Coronary artery (tissue), 2 donors: Measurements from ENCODE around the gene RTBDN.
A peak's percentile ranks its signal among the peaks of the same experiment; 100 is the strongest.
"Not testable (repeated sequence)": the region's sequence is repeated elsewhere in the genome, so short reads cannot be mapped to it uniquely, and the experiment has no call there.

Experiments used
- DNase-seq: peaks from one replicate; pipeline ENCODE4 v3.0.0-alpha.2; 2017; ENCODE audit warnings: low spot score
- H3K27ac ChIP-seq, 2 donors: fragments of 200-600 bp; sonication (generic); one replicate each; pipeline ENCODE4 v1.5.1; 2016 to 2019
- H3K4me3 ChIP-seq: fragments of 200-600 bp; sonication (generic); 2 replicates; pipeline ENCODE4 v1.5.1; 2016; ENCODE audit warnings: mild to moderate bottlenecking, moderate library complexity
- CTCF ChIP-seq: fragments of 200-600 bp; sonication (generic); IDR thresholded peaks from one replicate; pipeline ENCODE4 v1.5.1; 2019; ENCODE audit warnings: antibody characterized with exemption

Gene RTBDN

DNA sequence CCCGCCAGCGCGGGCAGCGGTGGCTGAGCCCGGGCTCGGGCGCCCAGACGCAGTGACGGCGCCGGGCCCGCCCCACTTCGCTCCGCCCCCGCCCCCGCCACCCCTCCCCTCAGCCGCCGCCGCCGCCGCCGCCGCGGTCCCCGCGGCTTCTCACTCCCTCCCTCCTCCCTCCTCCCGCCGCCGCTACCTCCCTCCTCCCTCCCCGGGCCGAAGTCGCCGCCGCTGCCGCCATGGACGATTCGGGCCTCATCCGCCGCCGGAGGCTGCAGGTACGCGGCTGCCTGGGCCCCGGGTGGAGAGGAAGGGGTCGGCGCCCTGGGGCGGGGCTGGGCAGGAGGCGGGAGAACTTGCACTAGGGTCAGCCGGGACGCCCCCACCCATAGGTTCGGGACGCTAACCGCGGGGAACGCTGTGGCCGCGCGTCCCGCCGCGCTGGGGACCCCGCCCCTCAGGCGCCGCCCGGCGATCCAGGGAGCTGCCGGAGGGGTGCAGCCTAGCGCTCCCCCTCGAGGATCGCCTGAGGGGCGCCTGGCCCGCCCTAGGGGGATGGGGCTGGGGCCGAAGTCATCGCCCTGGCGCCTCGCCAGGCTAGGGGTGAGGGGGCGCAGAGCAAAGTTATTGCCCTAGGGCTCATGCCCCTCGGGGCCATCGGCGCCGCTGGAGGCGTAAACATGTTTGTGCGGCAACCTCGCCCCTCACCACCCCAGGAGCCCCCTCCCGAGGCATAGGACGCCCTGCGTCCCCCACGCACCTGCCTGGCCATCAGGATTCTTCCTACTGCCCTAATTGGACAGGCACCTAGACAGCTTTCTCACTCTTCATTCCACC, 427 bp downstream of the RTBDN start:
- TF ChIP-seq CTCF = no peak
- Histone ChIP-seq H3K27ac (no peak overlapping the region), H3K4me3 (peak overlapping the region; percentile 65)
- DNase-seq = no peak

DNA sequence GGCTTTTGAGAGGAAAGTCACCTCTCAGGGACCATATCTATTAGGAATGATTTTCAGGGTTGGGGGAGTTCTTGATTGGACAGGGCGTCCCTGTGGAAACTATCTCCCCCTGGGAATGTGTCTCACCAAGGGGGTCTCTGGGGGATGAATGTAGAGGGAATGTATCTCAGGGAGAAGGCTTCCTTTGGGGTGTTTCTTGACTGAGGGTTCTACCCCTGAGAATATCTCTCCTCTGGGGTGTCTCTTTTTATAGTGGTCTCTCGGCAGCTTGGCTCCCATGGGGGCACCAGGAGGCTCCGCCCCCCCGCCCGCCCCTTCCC, 1.0 kb downstream of the RTBDN start:
- Histone ChIP-seq H3K4me3 (peak overlapping the region; percentile 65), H3K27ac (no peak overlapping the region)
- TF ChIP-seq CTCF = no peak
- DNase-seq = no peak

GRCh38 chr19:12828494-12828893, 5.9 kb downstream of the RTBDN start:
- no peak for TF ChIP-seq CTCF
- Histone ChIP-seq H3K27ac (no peak overlapping the region), H3K4me3 (no peak overlapping the region)
- DNase-seq = no peak

DNA sequence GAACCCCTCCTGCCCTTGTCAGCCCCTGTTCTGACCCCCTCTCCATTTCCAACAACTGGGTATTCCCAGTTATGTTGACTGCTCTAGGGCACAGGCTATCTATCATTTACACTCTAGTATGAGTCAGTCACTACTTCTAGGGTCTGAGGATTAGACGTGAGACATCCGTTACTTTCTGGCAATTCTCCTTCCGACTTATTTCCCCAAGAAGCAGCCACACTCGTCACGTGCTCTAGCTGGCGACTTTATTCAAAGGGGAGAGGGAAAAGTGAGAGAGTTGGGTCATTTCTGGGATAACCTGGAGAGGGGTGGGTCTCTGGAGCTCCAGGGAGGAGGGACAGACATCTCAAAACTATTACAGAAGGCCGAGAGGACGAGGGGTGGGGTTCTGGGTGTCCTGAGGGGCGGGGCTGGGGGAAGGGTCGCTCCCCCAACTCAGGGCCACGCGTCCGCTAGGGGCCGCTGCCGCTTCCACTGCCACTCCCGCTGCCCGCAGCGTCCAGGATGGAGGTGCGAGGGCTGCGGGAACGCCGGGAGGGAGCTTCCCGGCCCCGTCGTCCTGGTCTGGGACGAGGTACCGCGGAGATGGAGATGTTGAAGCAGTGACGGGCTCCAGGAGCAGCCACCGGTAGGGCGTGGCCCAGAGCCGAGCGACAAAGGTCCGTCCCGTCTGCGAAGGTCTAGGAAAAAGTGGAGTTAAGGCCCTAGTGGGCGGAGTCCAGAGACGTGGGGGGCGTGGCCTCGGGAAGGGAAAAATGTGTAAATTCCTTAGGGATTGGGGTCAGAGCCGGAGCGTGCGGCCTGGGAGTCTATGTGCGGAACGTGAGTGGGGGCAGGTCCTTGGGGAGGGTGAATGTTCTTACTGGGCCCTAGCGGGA, 8.9 kb downstream of the RTBDN start:
- H3K4me3 ChIP-seq = no peak overlapping the region
- no peak for DNase-seq
- no peak for TF ChIP-seq CTCF
- H3K27ac ChIP-seq = no peak overlapping the region

GRCh38 chr19:12821761-12822160, 12.6 kb downstream of the RTBDN start:
- TF ChIP-seq CTCF = no peak
- Histone ChIP-seq H3K4me3 (no peak overlapping the region), H3K27ac (no peak overlapping the region)
- no peak for DNase-seq

DNA sequence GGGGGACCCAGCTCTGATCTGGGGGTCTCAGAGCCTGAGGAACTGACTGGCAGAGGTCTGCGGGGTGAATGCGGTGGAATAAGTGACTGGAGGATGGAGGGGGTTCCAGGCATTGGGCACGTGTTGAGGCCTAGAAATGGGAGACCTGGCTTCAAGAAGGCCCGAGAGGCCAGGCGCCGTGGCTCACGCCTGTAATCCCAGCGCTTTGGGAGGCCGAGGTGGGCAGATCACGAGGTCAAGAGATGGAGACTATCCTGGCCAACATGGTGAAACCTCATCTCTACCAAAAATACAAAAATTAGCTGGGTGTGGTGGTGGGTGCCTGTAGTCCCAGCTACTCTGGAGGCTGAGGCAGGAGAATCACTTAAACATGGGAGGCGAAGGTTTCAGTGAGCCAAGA, 16.6 kb downstream of the RTBDN start:
- not testable (repeated sequence) for DNase-seq, H3K27ac ChIP-seq, H3K4me3 ChIP-seq

- DNase-seq, H3K27ac ChIP-seq, H3K4me3 ChIP-seq: not testable (repeated sequence)
These were observed 17.2 kb downstream of the RTBDN start for GRCh38 chr19:12817188-12817587.

DNA sequence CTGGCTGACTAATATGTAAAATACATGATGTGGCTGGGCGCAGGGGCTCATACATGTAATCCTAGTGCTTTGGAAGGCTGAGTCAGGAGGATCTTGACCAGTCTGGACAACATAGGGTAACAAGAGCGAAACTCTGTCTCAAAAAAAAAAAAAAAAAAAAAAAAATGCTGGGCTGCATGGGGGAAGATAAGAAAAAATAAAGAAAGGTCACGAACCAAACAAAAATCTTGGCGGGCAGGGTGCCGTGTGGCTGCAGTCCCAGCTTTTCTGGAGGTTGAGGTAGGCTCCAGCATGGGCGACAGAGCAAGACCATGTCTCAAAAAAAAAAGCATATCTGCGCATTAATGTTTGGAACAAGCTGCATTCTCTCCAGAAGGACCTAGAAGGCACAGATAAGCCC, 19.3 kb downstream of the RTBDN start:
- no peak for DNase-seq
- TF ChIP-seq CTCF = no peak
- Histone ChIP-seq H3K27ac (no peak overlapping the region), H3K4me3 (no peak overlapping the region)
